ENCODE measurements around the gene SUSD2. TPM values are rescaled to one million over a fixed set of nuclear protein-coding genes. Genes with fewer than 3 reads are reported as not detected.
"Not testable (repeated sequence)": the region's sequence is repeated elsewhere in the genome, so short reads cannot be mapped to it uniquely, and the experiment has no call there.

The SUSD2 gene
- total RNA-seq, 4 donors from 2014 or later, result 0.76 to 4.1 (median 1.6) TPM

DNA sequence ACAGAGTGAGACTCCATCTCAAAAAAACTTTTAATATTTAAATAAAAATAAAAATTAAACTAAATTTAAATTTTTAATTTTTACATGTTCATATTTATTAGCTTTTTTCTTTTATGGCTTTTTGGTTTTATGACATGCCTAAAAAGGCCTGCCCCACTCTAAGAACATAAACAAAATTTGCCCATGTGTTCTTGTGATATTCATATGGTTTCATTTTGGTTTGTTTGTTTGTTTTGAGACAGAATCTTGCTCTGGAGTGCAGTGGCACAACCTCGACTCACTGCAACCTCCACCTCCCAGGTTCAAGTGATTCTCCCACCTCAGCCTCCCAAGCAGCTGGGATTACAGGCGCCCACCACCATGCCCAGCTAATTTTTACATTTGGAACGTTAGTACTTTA is 27.7 kb downstream of the SUSD2 start:
- DNase-seq (no peak), ATAC-seq (no peak)
- in situ Hi-C loops (cut with MboI; ENCODE audit: low sequenced_read_pairs in 4 of 4) (no loop called here), intact Hi-C loops (cut with DNase I; ENCODE audit: low total_unique reads) (loop anchor here (5.0 kb wide), 1 partner anchor 38 kb away; the partner anchor contains the start of gene GGT5)
- Histone ChIP-seq H3K9me3 (no peaks in the 10 kb centered on the region), H3K36me3 (no peaks in the 10 kb centered on the region), H3K4me3 (no peak overlapping the region), H3K27me3 (no peaks in the 10 kb centered on the region), H3K27ac (peak overlapping the region; percentile 66 to 76 (median 76)), H3K4me1 (peaks cover 7 to 29% of the 10 kb centered on the region in 2 donors)
- no peak for TF ChIP-seq POLR2A (IDR thresholded peaks at IDR 0.05)
- TF ChIP-seq, protein P1, sequence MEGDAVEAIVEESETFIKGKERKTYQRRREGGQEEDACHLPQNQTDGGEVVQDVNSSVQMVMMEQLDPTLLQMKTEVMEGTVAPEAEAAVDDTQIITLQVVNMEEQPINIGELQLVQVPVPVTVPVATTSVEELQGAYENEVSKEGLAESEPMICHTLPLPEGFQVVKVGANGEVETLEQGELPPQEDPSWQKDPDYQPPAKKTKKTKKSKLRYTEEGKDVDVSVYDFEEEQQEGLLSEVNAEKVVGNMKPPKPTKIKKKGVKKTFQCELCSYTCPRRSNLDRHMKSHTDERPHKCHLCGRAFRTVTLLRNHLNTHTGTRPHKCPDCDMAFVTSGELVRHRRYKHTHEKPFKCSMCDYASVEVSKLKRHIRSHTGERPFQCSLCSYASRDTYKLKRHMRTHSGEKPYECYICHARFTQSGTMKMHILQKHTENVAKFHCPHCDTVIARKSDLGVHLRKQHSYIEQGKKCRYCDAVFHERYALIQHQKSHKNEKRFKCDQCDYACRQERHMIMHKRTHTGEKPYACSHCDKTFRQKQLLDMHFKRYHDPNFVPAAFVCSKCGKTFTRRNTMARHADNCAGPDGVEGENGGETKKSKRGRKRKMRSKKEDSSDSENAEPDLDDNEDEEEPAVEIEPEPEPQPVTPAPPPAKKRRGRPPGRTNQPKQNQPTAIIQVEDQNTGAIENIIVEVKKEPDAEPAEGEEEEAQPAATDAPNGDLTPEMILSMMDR (IDR thresholded peaks at IDR 0.05 in 4 of 5, conservative IDR thresholded peaks at IDR 0.05 in 1 of 5), result no peak

DNA sequence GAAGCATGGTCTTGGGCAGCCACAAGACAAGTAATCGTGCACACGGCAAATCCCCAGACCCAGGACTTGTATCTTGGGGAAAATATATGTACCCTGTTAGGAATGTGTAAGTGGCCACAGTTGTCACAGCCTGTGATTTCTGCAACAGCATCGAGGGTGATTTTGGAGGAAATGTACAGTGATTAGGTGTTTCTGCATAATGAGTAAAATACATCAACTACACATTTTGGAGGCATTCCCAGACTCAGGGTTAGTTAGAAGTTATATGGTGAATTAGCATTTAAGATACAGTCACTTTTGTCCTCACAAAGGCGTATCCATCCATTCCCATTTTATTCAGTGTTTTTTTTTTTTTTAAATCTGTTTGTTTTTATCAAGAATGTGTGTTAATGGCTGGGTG is 28.4 kb downstream of the SUSD2 start:
- no peaks in the 10 kb centered on the region for H3K9me3 ChIP-seq
- DNase-seq, result no peak
- peaks cover 7 to 29% of the 10 kb centered on the region in 2 donors for H3K4me1 ChIP-seq
- intact Hi-C loops (cut with DNase I; ENCODE audit: low total_unique reads), result loop anchor here (5.0 kb wide), 1 partner anchor 38 kb away; the partner anchor contains the start of gene GGT5
- H3K4me3 ChIP-seq, result no peak overlapping the region
- no peak for ATAC-seq
- in situ Hi-C loops (cut with MboI; ENCODE audit: low sequenced_read_pairs in 4 of 4), result no loop called here
- no peak for TF ChIP-seq POLR2A (IDR thresholded peaks at IDR 0.05)
- TF ChIP-seq, protein P1 (IDR thresholded peaks at IDR 0.05 in 4 of 5, conservative IDR thresholded peaks at IDR 0.05 in 1 of 5), result no peak
- no peak overlapping the region for H3K27ac ChIP-seq
- no peaks in the 10 kb centered on the region for H3K36me3 ChIP-seq
- no peaks in the 10 kb centered on the region for H3K27me3 ChIP-seq

DNA sequence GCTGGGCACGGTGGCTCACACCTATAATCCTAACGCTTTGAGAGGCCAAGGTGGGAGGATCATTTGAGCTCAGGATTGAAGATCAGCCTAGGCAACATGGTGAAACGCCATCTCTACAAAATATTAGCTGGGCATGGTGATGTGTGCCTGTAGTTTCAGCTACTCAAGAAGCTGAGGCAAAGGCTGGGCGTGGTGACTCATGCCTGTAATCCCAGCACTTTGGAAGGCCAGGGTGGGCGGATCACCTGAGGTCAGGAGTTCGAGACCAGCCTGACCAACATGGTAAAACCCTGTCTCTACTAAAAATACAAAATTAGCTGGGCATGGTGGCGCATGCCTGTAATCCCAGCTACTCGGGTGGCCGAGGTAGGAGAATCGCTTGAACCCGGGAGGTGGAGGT is 29.1 kb downstream of the SUSD2 start:
- H3K27me3 ChIP-seq; DNase-seq; H3K36me3 ChIP-seq; H3K27ac ChIP-seq; ATAC-seq; H3K9me3 ChIP-seq; in situ Hi-C loops (cut with MboI; ENCODE audit: low sequenced_read_pairs in 4 of 4); intact Hi-C loops (cut with DNase I; ENCODE audit: low total_unique reads); H3K4me3 ChIP-seq: not testable (repeated sequence)
- peaks cover 7 to 22% of the 10 kb centered on the region in 2 donors for H3K4me1 ChIP-seq

- H3K9me3 ChIP-seq; ATAC-seq; H3K36me3 ChIP-seq; H3K4me3 ChIP-seq; intact Hi-C loops (cut with DNase I; ENCODE audit: low total_unique reads); DNase-seq; H3K27me3 ChIP-seq; in situ Hi-C loops (cut with MboI; ENCODE audit: low sequenced_read_pairs in 4 of 4); H3K27ac ChIP-seq: not testable (repeated sequence)
- H3K4me1 ChIP-seq, result peaks cover 7 to 17% of the 10 kb centered on the region in 2 donors
Measured at GRCh38 chr22:24211716-24212115, 30.4 kb downstream of the SUSD2 start.

GRCh38 chr22:24213111-24213510 is 31.8 kb downstream of the SUSD2 start:
- ATAC-seq; H3K4me3 ChIP-seq; H3K27me3 ChIP-seq; H3K4me1 ChIP-seq; in situ Hi-C loops (cut with MboI; ENCODE audit: low sequenced_read_pairs in 4 of 4); DNase-seq; H3K27ac ChIP-seq; H3K9me3 ChIP-seq; H3K36me3 ChIP-seq; intact Hi-C loops (cut with DNase I; ENCODE audit: low total_unique reads): not testable (repeated sequence)

DNA sequence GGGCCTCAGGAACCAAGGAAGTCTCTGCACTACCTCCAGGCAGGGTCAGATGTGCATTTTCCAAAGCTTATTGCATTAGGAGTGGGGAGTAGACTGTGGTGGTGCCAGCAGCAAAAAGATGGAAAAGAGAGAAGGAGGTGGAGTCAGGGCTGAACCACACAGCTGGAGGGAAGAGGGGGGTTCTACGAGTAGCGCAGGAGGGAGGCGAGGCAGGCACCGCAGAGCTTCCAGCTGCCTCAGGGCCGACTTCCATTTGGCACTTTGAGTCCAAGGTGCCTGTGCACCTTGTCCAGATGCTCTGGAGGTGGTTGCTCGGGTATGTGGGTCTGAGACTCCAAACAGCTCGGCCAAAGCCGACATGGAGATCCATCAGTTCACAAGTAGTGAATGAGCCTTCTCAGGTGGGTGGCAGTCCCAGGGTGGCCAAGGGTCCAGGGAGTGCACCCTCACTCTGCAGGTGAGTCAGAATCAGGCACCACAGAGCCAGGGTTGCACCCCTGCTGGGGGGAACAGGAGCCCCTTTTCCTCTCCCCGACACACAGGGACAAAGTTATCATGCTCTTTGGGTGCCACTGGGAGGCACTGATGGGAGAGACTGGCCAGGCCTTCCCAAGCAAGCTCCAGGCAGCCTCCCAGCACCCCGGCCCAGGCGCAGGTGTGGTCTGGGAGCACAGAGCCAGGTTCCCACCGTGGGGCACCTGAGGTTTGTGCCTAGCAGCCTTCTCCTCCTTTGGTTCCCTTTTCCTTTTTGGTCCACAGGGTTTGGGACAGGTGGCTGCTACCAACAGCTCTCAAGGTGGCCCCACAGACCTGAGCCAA is 33.4 kb downstream of the SUSD2 start:
- intact Hi-C loops (cut with DNase I; ENCODE audit: low total_unique reads), result no loop called here
- H3K36me3 ChIP-seq, result no peaks in the 10 kb centered on the region
- no peak overlapping the region for H3K4me3 ChIP-seq
- H3K27ac ChIP-seq, result no peak overlapping the region
- H3K4me1 ChIP-seq, result no peaks in the 10 kb centered on the region
- H3K9me3 ChIP-seq, result no peaks in the 10 kb centered on the region
- DNase-seq, result no peak
- in situ Hi-C loops (cut with MboI; ENCODE audit: low sequenced_read_pairs in 4 of 4), result no loop called here
- H3K27me3 ChIP-seq, result no peaks in the 10 kb centered on the region
- ATAC-seq, result no peak
- TF ChIP-seq, protein P1 (IDR thresholded peaks at IDR 0.05 in 4 of 5, conservative IDR thresholded peaks at IDR 0.05 in 1 of 5), result no peak
- no peak for TF ChIP-seq POLR2A (IDR thresholded peaks at IDR 0.05)

All from gastrocnemius medialis (tissue), 4 donors.